Measurements from ENCODE around the gene TPCN2. TPM values are rescaled to one million over a fixed set of nuclear protein-coding genes. Genes with fewer than 3 reads are reported as not detected.

The TPCN2 gene
- total and polyA plus RNA-seq, 9 of the 15 experiments (the other 6 are each of a cell fraction or from before 2014, with no cell fraction given) = 0.66 to 10.2 (median 4.6) TPM

DNA sequence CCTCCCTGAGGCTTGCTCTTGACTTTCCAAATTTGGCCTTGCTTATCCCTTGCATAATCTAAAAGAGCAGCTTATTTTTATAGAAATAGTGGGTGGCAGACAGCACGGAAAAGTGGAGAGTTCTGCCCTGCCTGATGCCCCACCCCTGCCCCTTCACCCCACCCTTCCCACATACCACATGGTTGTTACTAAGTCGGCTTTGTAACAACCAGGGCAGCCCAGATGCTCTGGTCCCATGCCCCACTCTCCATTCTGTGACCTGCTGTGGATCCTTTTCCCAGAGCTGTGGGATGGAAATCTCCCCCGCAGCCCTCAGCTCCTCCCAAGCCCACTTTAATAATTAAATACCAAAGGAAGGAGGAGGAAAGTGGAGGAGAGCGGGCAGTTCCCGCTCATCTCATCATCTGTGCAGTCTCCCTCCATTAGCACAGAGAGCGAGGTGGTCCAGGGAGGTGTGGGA lies 46.6 kb upstream of the TPCN2 start:
- TF ChIP-seq, protein P1, sequence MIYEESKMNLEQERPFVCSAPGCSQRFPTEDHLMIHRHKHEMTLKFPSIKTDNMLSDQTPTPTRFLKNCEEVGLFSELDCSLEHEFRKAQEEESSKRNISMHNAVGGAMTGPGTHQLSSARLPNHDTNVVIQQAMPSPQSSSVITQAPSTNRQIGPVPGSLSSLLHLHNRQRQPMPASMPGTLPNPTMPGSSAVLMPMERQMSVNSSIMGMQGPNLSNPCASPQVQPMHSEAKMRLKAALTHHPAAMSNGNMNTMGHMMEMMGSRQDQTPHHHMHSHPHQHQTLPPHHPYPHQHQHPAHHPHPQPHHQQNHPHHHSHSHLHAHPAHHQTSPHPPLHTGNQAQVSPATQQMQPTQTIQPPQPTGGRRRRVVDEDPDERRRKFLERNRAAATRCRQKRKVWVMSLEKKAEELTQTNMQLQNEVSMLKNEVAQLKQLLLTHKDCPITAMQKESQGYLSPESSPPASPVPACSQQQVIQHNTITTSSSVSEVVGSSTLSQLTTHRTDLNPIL (CRISPR knock-in tag; IDR thresholded peaks at IDR 0.05) = no peak
- TF ChIP-seq MAFK (IDR thresholded peaks at IDR 0.05; ENCODE audit: low read length) (no peak), CBX2 (IDR thresholded peaks at IDR 0.05; ENCODE audit: insufficient read depth, low read length, poor library complexity, severe bottlenecking) (no peak), RBM17 (IDR thresholded peaks at IDR 0.05; ENCODE audit: borderline replicate concordance, low read depth, low read length) (no peak), FOXK1 (CRISPR knock-in tag; IDR thresholded peaks at IDR 0.05; ENCODE audit: borderline replicate concordance) (no peak), BDP1 (IDR thresholded peaks at IDR 0.05; ENCODE audit: insufficient read depth, insufficient read length) (no peak), MAZ (CRISPR knock-in tag; conservative IDR thresholded peaks at IDR 0.05 in 1 of 2, IDR thresholded peaks at IDR 0.05 in 1 of 2) (no peak)
- TF ChIP-seq, protein P2, sequence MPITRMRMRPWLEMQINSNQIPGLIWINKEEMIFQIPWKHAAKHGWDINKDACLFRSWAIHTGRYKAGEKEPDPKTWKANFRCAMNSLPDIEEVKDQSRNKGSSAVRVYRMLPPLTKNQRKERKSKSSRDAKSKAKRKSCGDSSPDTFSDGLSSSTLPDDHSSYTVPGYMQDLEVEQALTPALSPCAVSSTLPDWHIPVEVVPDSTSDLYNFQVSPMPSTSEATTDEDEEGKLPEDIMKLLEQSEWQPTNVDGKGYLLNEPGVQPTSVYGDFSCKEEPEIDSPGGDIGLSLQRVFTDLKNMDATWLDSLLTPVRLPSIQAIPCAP (CRISPR knock-in tag; IDR thresholded peaks at IDR 0.05; ENCODE audit: borderline replicate concordance) = no peak
- TF ChIP-seq, protein P3, sequence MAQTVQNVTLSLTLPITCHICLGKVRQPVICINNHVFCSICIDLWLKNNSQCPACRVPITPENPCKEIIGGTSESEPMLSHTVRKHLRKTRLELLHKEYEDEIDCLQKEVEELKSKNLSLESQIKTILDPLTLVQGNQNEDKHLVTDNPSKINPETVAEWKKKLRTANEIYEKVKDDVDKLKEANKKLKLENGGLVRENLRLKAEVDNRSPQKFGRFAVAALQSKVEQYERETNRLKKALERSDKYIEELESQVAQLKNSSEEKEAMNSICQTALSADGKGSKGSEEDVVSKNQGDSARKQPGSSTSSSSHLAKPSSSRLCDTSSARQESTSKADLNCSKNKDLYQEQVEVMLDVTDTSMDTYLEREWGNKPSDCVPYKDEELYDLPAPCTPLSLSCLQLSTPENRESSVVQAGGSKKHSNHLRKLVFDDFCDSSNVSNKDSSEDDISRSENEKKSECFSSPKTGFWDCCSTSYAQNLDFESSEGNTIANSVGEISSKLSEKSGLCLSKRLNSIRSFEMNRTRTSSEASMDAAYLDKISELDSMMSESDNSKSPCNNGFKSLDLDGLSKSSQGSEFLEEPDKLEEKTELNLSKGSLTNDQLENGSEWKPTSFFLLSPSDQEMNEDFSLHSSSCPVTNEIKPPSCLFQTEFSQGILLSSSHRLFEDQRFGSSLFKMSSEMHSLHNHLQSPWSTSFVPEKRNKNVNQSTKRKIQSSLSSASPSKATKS (CRISPR knock-in tag; IDR thresholded peaks at IDR 0.05) = no peak
- no peak for FAIRE-seq
- WGBS (ENCODE audit: insufficient coverage, low coverage, missing lambda C conversion rate) = 0% methylated on average over 6 of the region's 6 CpGs
- no peaks in the 10 kb centered on the region for H3K36me3 ChIP-seq (ENCODE audit: control insufficient read depth, insufficient read depth, low read length)
- ChIA-PET CTCF (ENCODE audit: low intra/inter-chr PET ratio) (no interaction called here), POLR2A (interaction anchor here (0.6 to 2.3 kb wide), 3 partner anchors 10 to 358 kb away, joined by 3 to 8 read pairs (median 4); no protein-coding TSS in a partner anchor)
- ATAC-seq = no peak
- H3K4me1 ChIP-seq (replicated peaks in 1 of 2; ENCODE audit: control insufficient read depth in 2 of 2, insufficient read depth in 2 of 2, low read length in 2 of 2) = peaks cover 0 to 16% of the 10 kb centered on the region in 2 experiments; a peak in 3 of 5 replicates
- H3K79me2 ChIP-seq (ENCODE audit: control insufficient read depth, insufficient read depth, low read length) = no peaks in the 10 kb centered on the region
- DNase-seq (ENCODE audit: extremely low read depth in 1 of 4, low spot score in 3 of 4) = no peak
- H3K27me3 ChIP-seq (ENCODE audit: control insufficient read depth in 2 of 2, insufficient read depth in 2 of 2, low read length in 2 of 2) = peaks cover 70 to 98% of the 10 kb centered on the region in 2 experiments
- no TSS peak for BruUV-seq (replicated peaks)
- no peak overlapping the region for H2AFZ ChIP-seq (ENCODE audit: low read depth, low read length)
- H3K4me3 ChIP-seq = no peak overlapping the region
- no peak overlapping the region for H3K9ac ChIP-seq (ENCODE audit: insufficient read depth in 1 of 2, low read depth in 2 of 2, low read length in 2 of 2)
- intact Hi-C loops (cut with micrococcal nuclease) (no loop called here), in situ Hi-C loops (cut with MboI) (no loop called here)
- peaks cover 12% of the 10 kb centered on the region for H4K20me1 ChIP-seq (replicated peaks; ENCODE audit: control insufficient read depth, insufficient read depth, low read length)
- H3K9me3 ChIP-seq (replicated peaks; ENCODE audit: control insufficient read depth, insufficient read depth, low read depth, low read length) = no peaks in the 10 kb centered on the region
- H3K27ac ChIP-seq (ENCODE audit: extremely low read depth, low read depth, low read length) = no peak overlapping the region
- no peak overlapping the region for H3K4me2 ChIP-seq (ENCODE audit: insufficient read depth, low read length)
- no peaks in the 10 kb centered on the region for H3K9me1 ChIP-seq (ENCODE audit: control insufficient read depth, insufficient read depth, low read length)

Data from K562 (cell line).